Measurements from ENCODE around the gene C12orf50.

DNA sequence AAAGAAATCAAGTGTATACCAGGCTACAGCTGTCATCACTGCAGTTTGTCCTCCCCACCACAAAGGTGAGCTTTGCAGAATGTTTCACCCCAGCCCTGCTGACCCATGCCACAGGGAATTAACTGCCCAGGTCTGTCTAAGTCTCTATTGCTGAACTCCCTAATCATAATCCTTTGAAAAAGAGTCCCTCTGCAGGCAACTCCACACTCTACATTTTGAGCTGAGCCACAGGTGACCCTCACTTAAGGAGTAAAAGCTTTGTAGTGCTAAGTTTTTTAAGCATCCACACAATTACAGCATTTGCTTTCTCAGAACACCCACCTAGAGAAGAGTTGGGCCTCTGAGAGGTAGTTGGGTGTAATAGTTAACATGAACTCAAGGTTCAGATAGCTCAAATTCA, 90.0 kb downstream of the C12orf50 start:
- no peak for TF ChIP-seq YY1 (IDR thresholded peaks at IDR 0.05; ENCODE audit: insufficient read depth, insufficient read length)
- TF ChIP-seq SUZ12 (IDR thresholded peaks at IDR 0.05; ENCODE audit: extremely low read depth, insufficient read depth, insufficient read length), result no peak
- no peak for TF ChIP-seq ZNF274 (IDR thresholded peaks at IDR 0.05; ENCODE audit: low read depth, low read length)
